Upper lobe of right lung (tissue), 1 donor: ENCODE measurements around the gene PSMB5. TPM values are rescaled to one million over a fixed set of nuclear protein-coding genes. Genes with fewer than 3 reads are reported as not detected.

Experiments used
- ATAC-seq: fragments of 200-7000 bp; cut with Tn5 transposase; one replicate; pipeline ENCODE4 v1.9.1; 2020; ENCODE audit warnings: mild to moderate bottlenecking, moderate library complexity
- DNase-seq: peaks from one replicate; pipeline ENCODE4 v3.0.0-alpha.2; 2020
- H3K27ac ChIP-seq: fragments of 200-600 bp; one replicate; pipeline ENCODE4 v1.8.0; 2022
- H3K27me3 ChIP-seq: fragments of 200-600 bp; one replicate; pipeline ENCODE4 v1.8.0; 2022; ENCODE audit warnings: mild to moderate bottlenecking
- H3K36me3 ChIP-seq: fragments of 200-600 bp; one replicate; pipeline ENCODE4 v1.8.0; 2022
- H3K4me1 ChIP-seq: fragments of 200-600 bp; one replicate; pipeline ENCODE4 v1.8.0; 2022
- H3K4me3 ChIP-seq: fragments of 200-600 bp; one replicate; pipeline ENCODE4 v1.8.0; 2022; ENCODE audit warnings: mild to moderate bottlenecking
- H3K9me3 ChIP-seq: fragments of 200-600 bp; one replicate; pipeline ENCODE4 v1.8.0; 2022
- CTCF ChIP-seq: fragments of 200-600 bp; IDR thresholded peaks from one replicate; pipeline ENCODE4 v1.8.0; 2022; ENCODE audit warnings: antibody characterized with exemption
- intact Hi-C: fragments of 100-400 bp; cut with DNase I; formaldehyde crosslinking; loops from one replicate; pipeline ENCODE4 v1.11.0; 2022
- total RNA-seq: library from RNA; stranded (reverse); fragmentation: NEBNext Ultra II Directional; extraction: Animal tissue kit (Norgen Biotek cat#: 25700); gene quantifications from one replicate; pipeline ENCODE4 v1.2.1, GENCODE V29; 2021
- donor health status: DM: no; HTN: yes; CAD: no; lungs with severe emphysema.

The PSMB5 gene
- total RNA-seq, 1 donor from 2014 or later, result 75.7 TPM

GRCh38 chr14:23043145-23043544 is 8.4 kb upstream of the PSMB5 start:
- no peak overlapping the region for H3K4me3 ChIP-seq
- no peaks in the 10 kb centered on the region for H3K9me3 ChIP-seq
- ATAC-seq (no peak), DNase-seq (no peak)
- H3K4me1 ChIP-seq, result peaks cover 12% of the 10 kb centered on the region
- intact Hi-C loops, result no loop called here
- TF ChIP-seq CTCF, result no peak
- H3K27me3 ChIP-seq, result no peaks in the 10 kb centered on the region
- no peak overlapping the region for H3K27ac ChIP-seq
- H3K36me3 ChIP-seq, result no peaks in the 10 kb centered on the region

- DNase-seq (no peak), ATAC-seq (no peak)
- H3K4me3 ChIP-seq, result no peak within 1 kb of the TSS
- TF ChIP-seq CTCF, result no peak
- intact Hi-C loops, result no loop called here
- no peaks in the 10 kb centered on the region for H3K27me3 ChIP-seq
- no peaks in the 10 kb centered on the region for H3K36me3 ChIP-seq
- H3K9me3 ChIP-seq, result no peaks in the 10 kb centered on the region
- H3K27ac ChIP-seq, result no peak within 1 kb of the TSS
- peaks cover 12% of the 10 kb centered on the region for H3K4me1 ChIP-seq
Measured at GRCh38 chr14:23042162-23042965, 7.7 kb upstream of the PSMB5 start, which contains the start of gene PSMB11. Gene PSMB11, plus strand, starts transcription at chr14:23042212. Its CDS starts 14 bp downstream, at chr14:23042226.

GRCh38 chr14:23041729-23042128 is 7.0 kb upstream of the PSMB5 start:
- no peak overlapping the region for H3K4me3 ChIP-seq
- H3K36me3 ChIP-seq, result no peaks in the 10 kb centered on the region
- no peaks in the 10 kb centered on the region for H3K27me3 ChIP-seq
- intact Hi-C loops, result no loop called here
- ATAC-seq (no peak), DNase-seq (no peak)
- H3K9me3 ChIP-seq, result no peaks in the 10 kb centered on the region
- H3K27ac ChIP-seq, result no peak overlapping the region
- peaks cover 12% of the 10 kb centered on the region for H3K4me1 ChIP-seq
- TF ChIP-seq CTCF, result no peak

GRCh38 chr14:23040100-23040499 is 5.4 kb upstream of the PSMB5 start:
- DNase-seq (no peak), ATAC-seq (no peak)
- no peak overlapping the region for H3K27ac ChIP-seq
- no peak for TF ChIP-seq CTCF
- no peaks in the 10 kb centered on the region for H3K36me3 ChIP-seq
- no peak overlapping the region for H3K4me3 ChIP-seq
- H3K4me1 ChIP-seq, result peaks cover 3% of the 10 kb centered on the region
- intact Hi-C loops, result no loop called here
- H3K9me3 ChIP-seq, result no peaks in the 10 kb centered on the region
- H3K27me3 ChIP-seq, result no peaks in the 10 kb centered on the region

GRCh38 chr14:23035303-23036144 is 824 bp upstream of the PSMB5 start:
- Histone ChIP-seq H3K9me3 (no peaks in the 10 kb centered on the region), H3K27me3 (no peaks in the 10 kb centered on the region), H3K36me3 (peaks cover 26% of the 10 kb centered on the region), H3K27ac (peak overlapping the region; percentile 96), H3K4me3 (peak overlapping the region; percentile 69), H3K4me1 (peaks cover 8% of the 10 kb centered on the region)
- TF ChIP-seq CTCF, result no peak
- intact Hi-C loops, result no loop called here
- ATAC-seq (no peak), DNase-seq (no peak)
